HCT116 (cell line): ENCODE measurements around the gene NTN4. TPM values are rescaled to one million over a fixed set of nuclear protein-coding genes. Genes with fewer than 3 reads are reported as not detected.

Experiments used
- ATAC-seq: fragments of 200-7000 bp; cut with Tn5 transposase; 2 replicates; pipeline ENCODE4 v1.9.1; 2020; ENCODE audit warnings: mild to moderate bottlenecking, moderate library complexity
- BruUV-seq: library from RNA; stranded (reverse); fragments of 400-500 nt; replicated peaks from 2 replicates; lab custom pipeline; 2021; lab: Mats Ljungman, UMichigan
- CTCF ChIA-PET: fragments of 300-600 bp; sonication (Branson Sonifier 250); formaldehyde crosslinking; loops from one replicate; lab custom pipeline; 2021; ENCODE audit warnings: antibody characterized with exemption; lab: Charles Lee
- POLR2A ChIA-PET: fragments of 300-600, 350-600 bp; sonication (Branson Sonifier 250); formaldehyde crosslinking; loops from one replicate; lab custom pipeline; 2021; ENCODE audit warnings: antibody characterized with exemption; lab: Charles Lee
- RAD21 ChIA-PET, 2 experiments: fragments of 300-600 bp; sonication (Branson Sonifier 250); formaldehyde crosslinking; loops; one replicate each; lab custom pipeline; 2023; ENCODE audit warnings: low total read pairs in 2 of 2; ENCODE audit not compliant: uncharacterized antibody in 2 of 2, unreplicated experiment in 2 of 2, low non-redundant PET in 1 of 2; lab: Charles Lee
- DNase-seq: peaks from one replicate; pipeline ENCODE4 v3.0.0-alpha.2; 2010; ENCODE audit warnings: low read depth, low spot score
- H2AFZ ChIP-seq: fragments of 200-600 bp; shearing (Covaris generic), sonication (generic); 2 replicates; pipeline ENCODE4 v1.6.1; 2017; ENCODE audit warnings: low read depth, mixed run types, mixed read lengths, antibody characterized with exemption, low read length; ENCODE audit not compliant: poor library complexity, severe bottlenecking
- H3K27ac ChIP-seq: 2 replicates; pipeline ENCODE4 v1.5.1; 2012; ENCODE audit warnings: low read depth, low read length
- H3K27me3 ChIP-seq: fragments of 200-600 bp; sonication (generic); 2 replicates; pipeline ENCODE4 v1.6.1; 2016; ENCODE audit warnings: mixed run types, low read length, mixed read lengths; ENCODE audit not compliant: insufficient read depth
- H3K36me3 ChIP-seq, 2 experiments: fragments of 200-500 bp in 1 of 2; fragments of 200-600 bp in 1 of 2; sonication (Bioruptor generic) in 1 of 2; sonication (generic) in 1 of 2; 2 replicates each; pipeline versions ENCODE4 v1.5.1 to v1.6.1; 2014 to 2016; ENCODE audit warnings: low read length in 2 of 2, inconsistent platforms in 1 of 2, mixed read lengths in 1 of 2, mixed run types in 1 of 2; ENCODE audit not compliant: insufficient read depth in 2 of 2, control insufficient read depth in 1 of 2
- H3K4me1 ChIP-seq, 2 experiments: fragments of 200-600 bp in 1 of 2; sonication (generic) in 1 of 2; 2 replicates each; pipeline versions ENCODE4 v1.5.1 to v1.6.1; 2012 to 2017; ENCODE audit warnings: low read length in 2 of 2, inconsistent platforms in 1 of 2, mild to moderate bottlenecking in 1 of 2, mixed read lengths in 1 of 2, mixed run types in 1 of 2, moderate library complexity in 1 of 2; ENCODE audit not compliant: insufficient read depth in 2 of 2, control insufficient read depth in 1 of 2
- H3K4me2 ChIP-seq: fragments of 200-600 bp; sonication (generic); 2 replicates; pipeline ENCODE4 v1.6.1; 2017; ENCODE audit warnings: mixed run types, low read length, mixed read lengths
- H3K4me3 ChIP-seq, 2 experiments: fragments of 200-600 bp in 1 of 2; sonication (generic) in 1 of 2; replicated peaks in 1 of 2; 2 replicates each; pipeline ENCODE4 v1.5.1; 2011 to 2016; ENCODE audit warnings: low read length in 2 of 2, control low read depth in 1 of 2, low read depth in 1 of 2, mild to moderate bottlenecking in 1 of 2, mixed read lengths in 1 of 2, mixed run types in 1 of 2
- H3K79me2 ChIP-seq: fragments of 200-600 bp; sonication (generic); 2 replicates; pipeline ENCODE4 v1.6.1; 2017; ENCODE audit warnings: mild to moderate bottlenecking, mixed run types, low read length, moderate library complexity, mixed read lengths; ENCODE audit not compliant: insufficient read depth
- H3K9ac ChIP-seq: fragments of 200-600 bp; sonication (generic); 2 replicates; pipeline ENCODE4 v1.6.1; 2016; ENCODE audit warnings: low read length, mixed read lengths
- H3K9me2 ChIP-seq: fragments of 200-600 bp; sonication (generic), shearing (Covaris generic); 2 replicates; pipeline ENCODE4 v1.6.1; 2017; ENCODE audit warnings: mixed run types, mild to moderate bottlenecking, moderate library complexity; ENCODE audit not compliant: insufficient read depth
- H3K9me3 ChIP-seq, 2 experiments: fragments of 200-500 bp in 1 of 2; fragments of 200-600 bp in 1 of 2; sonication (Bioruptor generic) in 1 of 2; sonication (generic) in 1 of 2; 2 replicates each; pipeline ENCODE4 v1.6.1; 2014 to 2017; ENCODE audit warnings: low read length in 2 of 2, mixed read lengths in 2 of 2, inconsistent platforms in 1 of 2, low read depth in 1 of 2, mild to moderate bottlenecking in 1 of 2, mixed run types in 1 of 2, moderate library complexity in 1 of 2; ENCODE audit not compliant: control insufficient read depth in 1 of 2, insufficient read depth in 1 of 2
- H4K20me1 ChIP-seq: fragments of 200-600 bp; sonication (generic), shearing (Covaris generic); 2 replicates; pipeline ENCODE4 v1.6.1; 2017; ENCODE audit warnings: mixed run types, mild to moderate bottlenecking, moderate library complexity; ENCODE audit not compliant: insufficient read depth
- CEBPB ChIP-seq: IDR thresholded peaks from 2 replicates; pipeline ENCODE4 v1.6.1; 2012; ENCODE audit warnings: low read depth
- ELF1 ChIP-seq: IDR thresholded peaks from 2 replicates; pipeline ENCODE4 v1.6.1; 2012; ENCODE audit warnings: low read depth, borderline replicate concordance
- EZH2 ChIP-seq: fragments of 200-600 bp; sonication (generic); IDR thresholded peaks from 2 replicates; pipeline ENCODE4 v1.6.1; 2017; ENCODE audit warnings: antibody characterized with exemption, mixed run types
- EZH2phosphoT487 ChIP-seq: fragments of 200-600 bp; IDR thresholded peaks from 2 replicates; pipeline ENCODE4 v1.6.1; 2018; ENCODE audit warnings: antibody characterized with exemption, borderline replicate concordance
- FOSL1 ChIP-seq: IDR thresholded peaks from 2 replicates; pipeline ENCODE4 v1.6.1; 2012; ENCODE audit warnings: low read depth
- JUND ChIP-seq: IDR thresholded peaks from 2 replicates; pipeline ENCODE4 v1.6.1; 2012
- POLR2A ChIP-seq: IDR thresholded peaks from 2 replicates; pipeline ENCODE4 v1.7.0; 2011; ENCODE audit warnings: borderline replicate concordance; ENCODE audit not compliant: insufficient read depth, insufficient read length; ENCODE audit errors: extremely low read depth
- RAD21 ChIP-seq: IDR thresholded peaks from 2 replicates; pipeline ENCODE4 v1.6.1; 2012; ENCODE audit warnings: low read depth, mild to moderate bottlenecking
- SIN3A ChIP-seq: IDR thresholded peaks from 2 replicates; pipeline ENCODE4 v1.6.1; 2012; ENCODE audit warnings: low read depth
- SP1 ChIP-seq: IDR thresholded peaks from 2 replicates; pipeline ENCODE4 v1.6.1; 2012; ENCODE audit warnings: low read depth
- SRF ChIP-seq: IDR thresholded peaks from 2 replicates; pipeline ENCODE4 v1.6.1; 2012; ENCODE audit warnings: low read depth
- TCF7L2 ChIP-seq: IDR thresholded peaks from 2 replicates; pipeline ENCODE4 v1.7.0; 2011; ENCODE audit warnings: borderline replicate concordance, inconsistent platforms; ENCODE audit not compliant: insufficient read depth, insufficient read length; ENCODE audit errors: extremely low read depth
- YY1 ChIP-seq: IDR thresholded peaks from 2 replicates; pipeline ENCODE4 v1.6.1; 2011; ENCODE audit warnings: low read length, low read depth, moderate library complexity, mild to moderate bottlenecking; ENCODE audit not compliant: insufficient replicate concordance; ENCODE audit errors: extremely low read depth
- ZFX ChIP-seq: fragments of 450-650 bp; IDR thresholded peaks from 2 replicates; pipeline ENCODE4 v1.6.1; 2017
- ZNF274 ChIP-seq: fragments of 200-500 bp; sonication (Bioruptor generic); IDR thresholded peaks from 2 replicates; pipeline ENCODE4 v1.6.1; 2014; ENCODE audit warnings: mild to moderate bottlenecking, low read depth, low read length, inconsistent platforms
- intact Hi-C: fragments of 100-400 bp; cut with micrococcal nuclease; formaldehyde crosslinking; loops from 2 replicates; pipeline ENCODE4 v1.10.0; 2022
- total RNA-seq: library from RNA; stranded (reverse); gene quantifications from one replicate; pipeline ENCODE4 v1.2.1, GENCODE V29; 2021; ENCODE audit not compliant: unreplicated experiment
- TF ChIP-seq, protein P1 (sequence below): IDR thresholded peaks from 2 replicates; pipeline ENCODE4 v1.6.1; 2012
- TF ChIP-seq, protein P2 (sequence below), 3 experiments: fragments of 200-600 bp in 1 of 3; sonication (generic) in 1 of 3; IDR thresholded peaks in 2 of 3; conservative IDR thresholded peaks in 1 of 3; 2 replicates each; pipeline ENCODE4 v1.5.1; 2012 to 2017; ENCODE audit warnings: low read depth in 2 of 3, low read length in 2 of 3, antibody characterized with exemption in 1 of 3, borderline replicate concordance in 1 of 3, control low read depth in 1 of 3, mild to moderate bottlenecking in 1 of 3, mixed read lengths in 1 of 3, mixed run types in 1 of 3, moderate library complexity in 1 of 3; ENCODE audit not compliant: insufficient read depth in 1 of 3
- TF ChIP-seq, protein P3 (sequence below): IDR thresholded peaks from 2 replicates; pipeline ENCODE4 v1.6.1; 2012; ENCODE audit warnings: low read depth
- TF ChIP-seq, protein P4 (sequence below): IDR thresholded peaks from 2 replicates; pipeline ENCODE4 v1.6.1; 2011; ENCODE audit warnings: mild to moderate bottlenecking, low read length, moderate library complexity; ENCODE audit not compliant: insufficient replicate concordance; ENCODE audit errors: extremely low read depth

The NTN4 gene
- total RNA-seq, 1 experiment from 2014 or later: 4.3 TPM

DNA sequence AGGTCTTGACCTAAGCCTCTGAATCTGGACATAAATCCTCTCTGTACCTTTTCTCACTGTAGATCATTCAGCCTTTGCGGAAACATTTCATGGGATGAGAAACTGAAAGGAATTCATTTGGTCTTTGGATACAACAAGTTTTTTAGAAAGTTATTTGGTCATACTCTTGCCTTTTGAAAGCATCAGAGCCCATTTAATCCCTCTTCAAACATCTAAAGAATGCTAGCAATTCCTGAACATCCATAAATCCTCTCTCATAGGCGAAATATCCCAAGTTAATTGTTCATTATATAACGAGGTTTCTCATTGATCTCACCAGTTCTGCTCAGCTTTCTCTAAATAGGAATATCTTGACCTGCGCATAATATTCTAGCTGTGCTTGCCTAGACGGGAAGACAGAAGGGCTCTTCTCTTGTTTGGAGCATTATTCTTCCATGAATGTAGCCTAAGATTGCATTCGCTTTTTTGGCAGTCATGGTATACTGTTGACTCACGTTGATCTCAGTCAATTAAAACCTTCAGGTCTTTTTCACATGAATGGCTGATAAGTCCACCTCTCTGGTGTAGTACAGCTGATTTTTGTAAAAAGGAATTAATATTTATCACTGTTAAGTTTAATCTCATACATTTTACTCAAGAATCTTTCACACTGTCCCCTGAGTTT, 24.1 kb downstream of the NTN4 start:
- H3K9me3 ChIP-seq: no peaks in the 10 kb centered on the region
- no peaks in the 10 kb centered on the region for H4K20me1 ChIP-seq
- BruUV-seq: no TSS peak
- no peak overlapping the region for H3K9ac ChIP-seq
- no peak for ATAC-seq
- H2AFZ ChIP-seq: no peak overlapping the region
- H3K4me2 ChIP-seq: no peak overlapping the region
- H3K9me2 ChIP-seq: no peaks in the 10 kb centered on the region
- ChIA-PET POLR2A (no interaction called here), RAD21 (no interaction called here), CTCF (no interaction called here)
- no peak overlapping the region for H3K27ac ChIP-seq
- H3K79me2 ChIP-seq: no peaks in the 10 kb centered on the region
- H3K36me3 ChIP-seq: no peaks in the 10 kb centered on the region
- no peaks in the 10 kb centered on the region for H3K27me3 ChIP-seq
- peaks cover 7 to 20% of the 10 kb centered on the region in 2 experiments for H3K4me1 ChIP-seq
- intact Hi-C loops: no loop called here
- no peak for TF ChIP-seq EZH2
- TF ChIP-seq ZFX: no peak
- TF ChIP-seq SIN3A: no peak
- no peak for TF ChIP-seq SP1
- TF ChIP-seq, protein P1, sequence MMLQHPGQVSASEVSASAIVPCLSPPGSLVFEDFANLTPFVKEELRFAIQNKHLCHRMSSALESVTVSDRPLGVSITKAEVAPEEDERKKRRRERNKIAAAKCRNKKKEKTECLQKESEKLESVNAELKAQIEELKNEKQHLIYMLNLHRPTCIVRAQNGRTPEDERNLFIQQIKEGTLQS: no peak
- no peak for TF ChIP-seq JUND
- no peak for TF ChIP-seq TCF7L2
- no peak for TF ChIP-seq FOSL1
- TF ChIP-seq EZH2phosphoT487: no peak
- no peak for TF ChIP-seq SRF
- no peak for TF ChIP-seq ELF1
- no peak for TF ChIP-seq YY1
- TF ChIP-seq CEBPB: no peak
- TF ChIP-seq, protein P2, sequence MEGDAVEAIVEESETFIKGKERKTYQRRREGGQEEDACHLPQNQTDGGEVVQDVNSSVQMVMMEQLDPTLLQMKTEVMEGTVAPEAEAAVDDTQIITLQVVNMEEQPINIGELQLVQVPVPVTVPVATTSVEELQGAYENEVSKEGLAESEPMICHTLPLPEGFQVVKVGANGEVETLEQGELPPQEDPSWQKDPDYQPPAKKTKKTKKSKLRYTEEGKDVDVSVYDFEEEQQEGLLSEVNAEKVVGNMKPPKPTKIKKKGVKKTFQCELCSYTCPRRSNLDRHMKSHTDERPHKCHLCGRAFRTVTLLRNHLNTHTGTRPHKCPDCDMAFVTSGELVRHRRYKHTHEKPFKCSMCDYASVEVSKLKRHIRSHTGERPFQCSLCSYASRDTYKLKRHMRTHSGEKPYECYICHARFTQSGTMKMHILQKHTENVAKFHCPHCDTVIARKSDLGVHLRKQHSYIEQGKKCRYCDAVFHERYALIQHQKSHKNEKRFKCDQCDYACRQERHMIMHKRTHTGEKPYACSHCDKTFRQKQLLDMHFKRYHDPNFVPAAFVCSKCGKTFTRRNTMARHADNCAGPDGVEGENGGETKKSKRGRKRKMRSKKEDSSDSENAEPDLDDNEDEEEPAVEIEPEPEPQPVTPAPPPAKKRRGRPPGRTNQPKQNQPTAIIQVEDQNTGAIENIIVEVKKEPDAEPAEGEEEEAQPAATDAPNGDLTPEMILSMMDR (IDR thresholded peaks at IDR 0.05 in 2 of 3, conservative IDR thresholded peaks at IDR 0.05 in 1 of 3; ENCODE audit: borderline replicate concordance in 1 of 3, insufficient read depth in 1 of 3, low read depth in 2 of 3, low read length in 2 of 3): no peak
- TF ChIP-seq, protein P3, sequence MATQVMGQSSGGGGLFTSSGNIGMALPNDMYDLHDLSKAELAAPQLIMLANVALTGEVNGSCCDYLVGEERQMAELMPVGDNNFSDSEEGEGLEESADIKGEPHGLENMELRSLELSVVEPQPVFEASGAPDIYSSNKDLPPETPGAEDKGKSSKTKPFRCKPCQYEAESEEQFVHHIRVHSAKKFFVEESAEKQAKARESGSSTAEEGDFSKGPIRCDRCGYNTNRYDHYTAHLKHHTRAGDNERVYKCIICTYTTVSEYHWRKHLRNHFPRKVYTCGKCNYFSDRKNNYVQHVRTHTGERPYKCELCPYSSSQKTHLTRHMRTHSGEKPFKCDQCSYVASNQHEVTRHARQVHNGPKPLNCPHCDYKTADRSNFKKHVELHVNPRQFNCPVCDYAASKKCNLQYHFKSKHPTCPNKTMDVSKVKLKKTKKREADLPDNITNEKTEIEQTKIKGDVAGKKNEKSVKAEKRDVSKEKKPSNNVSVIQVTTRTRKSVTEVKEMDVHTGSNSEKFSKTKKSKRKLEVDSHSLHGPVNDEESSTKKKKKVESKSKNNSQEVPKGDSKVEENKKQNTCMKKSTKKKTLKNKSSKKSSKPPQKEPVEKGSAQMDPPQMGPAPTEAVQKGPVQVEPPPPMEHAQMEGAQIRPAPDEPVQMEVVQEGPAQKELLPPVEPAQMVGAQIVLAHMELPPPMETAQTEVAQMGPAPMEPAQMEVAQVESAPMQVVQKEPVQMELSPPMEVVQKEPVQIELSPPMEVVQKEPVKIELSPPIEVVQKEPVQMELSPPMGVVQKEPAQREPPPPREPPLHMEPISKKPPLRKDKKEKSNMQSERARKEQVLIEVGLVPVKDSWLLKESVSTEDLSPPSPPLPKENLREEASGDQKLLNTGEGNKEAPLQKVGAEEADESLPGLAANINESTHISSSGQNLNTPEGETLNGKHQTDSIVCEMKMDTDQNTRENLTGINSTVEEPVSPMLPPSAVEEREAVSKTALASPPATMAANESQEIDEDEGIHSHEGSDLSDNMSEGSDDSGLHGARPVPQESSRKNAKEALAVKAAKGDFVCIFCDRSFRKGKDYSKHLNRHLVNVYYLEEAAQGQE: no peak
- no peak for TF ChIP-seq ZNF274
- TF ChIP-seq RAD21: no peak
- TF ChIP-seq, protein P4, sequence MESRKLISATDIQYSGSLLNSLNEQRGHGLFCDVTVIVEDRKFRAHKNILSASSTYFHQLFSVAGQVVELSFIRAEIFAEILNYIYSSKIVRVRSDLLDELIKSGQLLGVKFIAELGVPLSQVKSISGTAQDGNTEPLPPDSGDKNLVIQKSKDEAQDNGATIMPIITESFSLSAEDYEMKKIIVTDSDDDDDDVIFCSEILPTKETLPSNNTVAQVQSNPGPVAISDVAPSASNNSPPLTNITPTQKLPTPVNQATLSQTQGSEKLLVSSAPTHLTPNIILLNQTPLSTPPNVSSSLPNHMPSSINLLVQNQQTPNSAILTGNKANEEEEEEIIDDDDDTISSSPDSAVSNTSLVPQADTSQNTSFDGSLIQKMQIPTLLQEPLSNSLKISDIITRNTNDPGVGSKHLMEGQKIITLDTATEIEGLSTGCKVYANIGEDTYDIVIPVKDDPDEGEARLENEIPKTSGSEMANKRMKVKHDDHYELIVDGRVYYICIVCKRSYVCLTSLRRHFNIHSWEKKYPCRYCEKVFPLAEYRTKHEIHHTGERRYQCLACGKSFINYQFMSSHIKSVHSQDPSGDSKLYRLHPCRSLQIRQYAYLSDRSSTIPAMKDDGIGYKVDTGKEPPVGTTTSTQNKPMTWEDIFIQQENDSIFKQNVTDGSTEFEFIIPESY: no peak
- no peak for TF ChIP-seq POLR2A
- H3K4me3 ChIP-seq: no peak overlapping the region
- DNase-seq: no peak
